DMS79 (cell line): ENCODE data around the gene EOMES.
"Not testable (repeated sequence)": the region's sequence is repeated elsewhere in the genome, so short reads cannot be mapped to it uniquely, and the experiment has no call there.

Source experiments
- DNase-seq: peaks from one replicate; lab custom pipeline; 2025; lab: John Stamatoyannopoulos, UW

EOMES gene

DNA sequence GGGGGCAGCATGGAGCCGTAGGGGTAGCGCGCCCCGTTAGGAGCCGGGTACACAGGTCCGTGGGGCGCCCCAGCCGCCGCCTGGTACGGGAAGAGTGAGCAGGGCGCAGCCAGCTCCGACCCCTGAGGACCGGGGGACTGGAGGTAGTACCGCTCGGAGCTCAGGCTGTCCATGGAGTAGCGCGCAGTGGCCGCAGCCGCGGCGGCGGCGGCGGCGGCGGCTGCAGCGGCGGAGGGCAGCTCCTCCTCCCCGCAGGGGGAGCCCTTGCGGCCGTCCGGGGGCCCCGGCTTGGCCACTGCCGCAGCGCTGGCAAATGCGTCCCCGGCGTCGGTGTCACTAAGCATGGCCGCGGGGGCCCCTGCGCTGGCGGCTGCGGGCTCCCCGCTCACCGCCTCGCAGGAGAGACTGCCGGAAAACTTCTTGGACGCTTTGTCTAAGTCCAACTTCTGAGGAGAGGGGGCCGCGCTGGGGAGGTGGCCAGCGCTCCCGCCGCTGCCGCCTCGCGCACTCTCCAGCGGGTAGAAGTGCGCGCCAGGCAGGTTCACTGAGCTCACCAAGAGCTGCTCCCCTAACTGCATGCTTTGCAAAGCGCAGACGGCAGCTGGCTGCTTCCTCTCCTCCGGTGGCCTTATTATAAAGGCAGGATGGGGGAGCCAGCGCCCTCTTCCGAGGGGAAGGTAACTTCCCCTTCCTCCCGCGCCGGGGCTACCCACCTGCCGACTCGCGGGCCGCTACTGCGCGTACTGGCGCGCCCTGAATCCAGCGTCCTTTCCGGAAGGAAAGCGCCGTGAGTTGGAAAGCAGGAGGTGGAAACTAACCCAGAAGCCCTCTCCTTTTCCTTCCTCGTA is at the start of gene EOMES:
EOMES (minus strand) TSS at position 607 of the 848 bp plus-strand sequence; CDS start at position 578, 29 bp downstream.
- DNase-seq, result no peak

DNA sequence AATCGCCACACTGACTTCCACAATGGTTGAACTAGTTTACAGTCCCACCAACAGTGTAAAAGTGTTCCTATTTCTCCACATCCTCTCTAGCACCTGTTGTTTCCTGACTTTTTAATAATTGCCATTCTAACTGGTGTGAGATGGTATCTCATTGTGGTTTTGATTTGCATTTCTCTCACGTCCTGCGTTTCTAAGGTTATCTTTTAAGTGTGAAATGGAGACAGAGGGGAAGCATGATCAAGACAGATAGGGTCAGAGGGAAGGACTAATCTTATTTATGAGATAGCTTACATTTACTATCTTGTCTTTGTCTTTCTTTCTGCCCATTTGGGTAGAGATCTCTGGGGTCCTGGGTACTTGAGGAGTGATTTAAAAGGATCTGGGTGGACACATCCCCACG is 48.3 kb upstream of the EOMES start:
- not testable (repeated sequence) for DNase-seq

DNA sequence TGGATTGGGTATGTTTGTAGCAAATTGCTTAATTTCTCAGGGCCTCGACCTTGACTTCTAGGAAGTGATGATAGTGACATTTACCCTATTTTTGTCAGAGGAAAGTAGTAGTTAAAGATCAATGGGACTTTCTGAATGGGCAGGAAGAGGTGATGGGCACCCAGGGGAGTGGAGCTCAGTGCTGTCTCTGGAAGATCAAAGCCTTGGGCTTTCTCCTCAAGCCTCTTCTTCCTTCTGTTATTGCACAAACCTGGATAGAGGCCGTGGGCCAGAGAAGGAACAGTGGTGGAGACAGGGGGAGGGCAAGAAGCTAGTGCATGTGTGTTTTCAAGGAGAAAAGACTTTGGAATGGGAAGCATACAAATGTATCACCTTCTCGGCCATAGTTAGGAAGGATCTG is 44.9 kb upstream of the EOMES start:
- DNase-seq, result no peak

DNA sequence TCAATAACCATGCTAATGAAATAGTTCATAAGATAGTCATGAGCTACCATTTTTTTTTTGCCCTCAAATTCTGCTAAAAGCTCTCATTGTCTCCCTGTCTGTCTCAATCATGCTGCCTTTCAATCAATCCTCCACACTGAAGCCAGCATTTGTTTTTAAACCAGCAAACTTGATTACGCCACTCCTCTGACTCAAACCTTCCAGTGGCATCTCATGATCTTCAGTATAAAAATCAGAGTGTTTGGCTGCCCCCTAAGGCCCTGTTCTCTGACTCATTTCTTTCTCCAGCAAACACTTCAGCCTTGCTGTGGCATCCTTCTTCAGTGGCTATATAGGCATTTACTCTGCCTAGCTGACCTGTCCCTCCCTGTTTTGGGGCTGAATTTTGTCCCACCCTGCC is 36.0 kb upstream of the EOMES start:
- no peak for DNase-seq

DNA sequence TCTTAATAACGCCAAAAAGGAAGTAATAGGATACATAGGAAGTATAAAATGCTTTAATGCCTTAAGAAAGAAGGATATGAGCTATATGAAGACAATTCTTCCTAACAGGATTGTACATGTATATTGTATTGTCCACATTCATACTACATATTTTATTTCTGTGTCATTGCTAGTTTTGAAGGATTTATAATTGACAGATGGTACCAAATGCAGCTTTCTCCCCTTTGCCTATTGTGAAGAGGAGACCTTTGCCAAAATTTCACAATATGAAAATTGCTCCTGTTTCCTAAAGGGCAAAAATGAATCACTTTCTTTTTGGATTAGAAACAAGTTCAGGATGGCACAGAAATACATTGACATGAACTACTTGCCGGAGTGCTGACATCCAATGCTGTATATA is 34.8 kb upstream of the EOMES start:
- DNase-seq, result no peak

DNA sequence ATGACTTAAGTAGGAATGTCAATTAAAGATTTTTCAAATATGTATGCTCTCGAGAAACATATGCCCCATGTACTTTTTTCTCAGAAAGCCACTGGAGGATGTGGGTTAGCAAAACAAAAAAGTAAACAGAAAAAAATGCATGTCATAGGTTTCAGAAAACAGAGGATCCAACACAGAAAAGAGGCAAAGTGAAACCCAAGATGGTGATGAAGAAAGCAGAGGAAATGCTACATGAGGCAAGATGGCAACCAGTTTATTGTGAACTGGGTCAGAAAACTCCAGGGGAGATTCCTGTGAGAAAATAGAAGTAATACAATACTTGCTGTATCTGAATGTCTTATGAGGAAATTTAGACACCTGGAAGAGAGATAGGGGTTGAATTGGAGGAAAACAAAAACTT is 30.8 kb upstream of the EOMES start:
- DNase-seq, result no peak

DNA sequence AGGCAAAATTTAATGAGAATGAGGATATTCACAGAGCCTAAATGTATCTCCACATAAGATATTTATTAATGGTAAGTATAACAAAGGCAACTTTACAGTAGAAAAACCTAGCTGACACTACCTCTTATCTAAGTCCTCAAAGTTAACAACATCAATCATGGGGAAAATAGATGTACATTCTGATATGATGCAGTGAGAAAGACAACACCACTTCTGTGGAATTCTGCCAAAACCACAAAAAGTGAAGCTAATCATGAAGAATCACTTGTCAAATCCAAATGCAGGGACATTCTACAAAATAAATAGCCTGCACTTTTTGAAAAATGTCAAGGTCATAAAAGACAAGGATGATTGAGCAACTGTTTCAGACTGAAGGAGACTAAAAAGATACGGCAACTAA is 27.5 kb upstream of the EOMES start:
- no peak for DNase-seq

DNA sequence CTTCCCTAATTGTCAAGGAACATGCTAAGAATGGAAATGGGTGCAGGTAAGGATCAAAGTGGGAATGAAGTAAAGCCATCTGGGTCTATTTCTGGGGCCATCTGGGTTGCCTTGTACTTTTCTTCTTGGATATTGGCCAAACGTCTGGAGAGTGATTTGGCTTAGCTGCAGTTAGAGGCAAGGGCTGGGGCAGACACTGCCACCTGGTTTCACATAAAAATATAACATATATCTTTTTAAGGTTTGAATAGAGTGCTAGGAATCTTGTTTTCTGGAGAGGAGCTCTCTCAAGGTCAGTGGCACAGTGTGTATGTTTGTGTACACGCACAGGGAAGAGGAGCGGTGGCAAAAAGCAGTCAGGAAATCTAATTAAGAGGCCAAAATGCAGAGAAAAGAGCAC is 24.7 kb upstream of the EOMES start:
- DNase-seq, result no peak

DNA sequence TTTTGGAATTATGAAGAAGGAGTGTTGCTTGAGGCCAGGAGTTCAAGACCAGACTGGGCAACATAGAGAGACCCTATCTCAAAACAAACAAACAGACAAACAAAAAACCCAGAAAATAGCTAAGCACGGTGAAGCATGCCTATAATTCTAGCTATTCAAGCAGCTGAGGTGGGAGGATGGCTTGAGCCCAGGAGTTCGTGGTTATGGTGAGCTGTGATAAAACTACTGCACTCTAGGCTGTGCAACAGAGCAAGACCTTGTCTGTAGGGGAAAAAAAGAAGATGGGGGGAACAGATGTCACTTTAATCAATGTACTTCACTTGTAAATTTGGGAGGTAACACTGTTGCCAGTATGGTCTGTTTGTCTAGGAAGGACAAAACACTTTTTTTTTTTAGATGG is 18.7 kb upstream of the EOMES start:
- no peak for DNase-seq

DNA sequence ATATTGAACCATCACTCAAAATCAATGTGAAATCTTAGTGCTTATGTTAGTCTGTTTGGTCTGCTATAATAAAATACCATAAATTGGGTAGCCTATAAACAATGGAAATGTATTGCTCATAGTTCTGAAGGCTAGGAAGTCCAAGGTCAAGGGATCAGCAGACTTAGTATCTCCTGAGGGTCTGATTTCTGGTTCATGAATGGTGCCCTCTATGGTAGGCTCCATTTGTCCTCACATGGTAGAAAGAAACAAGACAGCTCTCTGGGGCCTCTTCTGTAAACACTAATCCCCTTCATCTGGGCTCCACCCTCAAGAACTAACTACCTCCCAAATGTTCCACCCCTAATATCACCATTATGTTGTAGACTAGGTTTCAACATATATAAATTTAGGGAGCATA is 15.0 kb upstream of the EOMES start:
- DNase-seq, result no peak

DNA sequence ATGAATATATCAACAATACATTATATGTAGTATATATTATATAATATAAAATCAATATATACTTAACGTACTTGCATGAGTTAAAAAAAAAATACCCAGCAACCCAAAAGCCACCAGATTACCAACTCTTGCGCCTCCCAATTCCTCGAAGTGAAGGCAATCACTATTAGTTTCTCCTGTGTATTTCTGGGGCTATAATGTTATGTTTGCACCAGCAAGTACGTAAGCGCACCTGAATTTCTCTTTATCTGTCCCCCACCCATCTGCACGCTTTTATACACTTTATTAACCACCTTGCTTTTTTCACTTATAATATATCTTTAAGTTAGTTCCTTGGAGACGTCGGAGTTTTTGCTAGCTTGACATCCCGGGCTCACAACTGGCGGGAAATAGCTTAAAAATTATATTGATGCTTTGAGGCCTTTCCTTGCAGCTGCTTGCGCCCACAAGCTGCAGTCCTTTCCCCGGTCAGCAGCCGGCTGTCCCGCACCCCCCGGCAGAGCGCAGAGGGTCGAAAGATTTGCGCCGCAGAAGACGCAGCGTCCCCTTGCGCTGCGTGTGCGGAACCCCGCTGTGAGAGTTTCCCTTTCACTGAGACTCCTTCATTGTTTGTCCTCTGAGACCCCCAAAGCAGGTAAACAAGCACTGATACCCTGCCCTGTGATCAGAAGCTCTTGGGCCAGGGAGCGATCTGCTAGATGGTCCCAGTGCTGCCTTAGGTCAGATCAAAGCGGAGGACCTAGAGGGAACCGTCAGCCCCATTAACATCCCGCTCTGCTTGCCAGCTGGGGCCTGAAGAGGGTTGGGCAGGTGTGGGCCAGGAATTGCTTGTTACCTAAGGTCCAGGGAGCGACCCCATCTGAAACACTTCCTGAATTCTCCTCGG is 8.9 kb upstream of the EOMES start:
- DNase-seq, result no peak

DNA sequence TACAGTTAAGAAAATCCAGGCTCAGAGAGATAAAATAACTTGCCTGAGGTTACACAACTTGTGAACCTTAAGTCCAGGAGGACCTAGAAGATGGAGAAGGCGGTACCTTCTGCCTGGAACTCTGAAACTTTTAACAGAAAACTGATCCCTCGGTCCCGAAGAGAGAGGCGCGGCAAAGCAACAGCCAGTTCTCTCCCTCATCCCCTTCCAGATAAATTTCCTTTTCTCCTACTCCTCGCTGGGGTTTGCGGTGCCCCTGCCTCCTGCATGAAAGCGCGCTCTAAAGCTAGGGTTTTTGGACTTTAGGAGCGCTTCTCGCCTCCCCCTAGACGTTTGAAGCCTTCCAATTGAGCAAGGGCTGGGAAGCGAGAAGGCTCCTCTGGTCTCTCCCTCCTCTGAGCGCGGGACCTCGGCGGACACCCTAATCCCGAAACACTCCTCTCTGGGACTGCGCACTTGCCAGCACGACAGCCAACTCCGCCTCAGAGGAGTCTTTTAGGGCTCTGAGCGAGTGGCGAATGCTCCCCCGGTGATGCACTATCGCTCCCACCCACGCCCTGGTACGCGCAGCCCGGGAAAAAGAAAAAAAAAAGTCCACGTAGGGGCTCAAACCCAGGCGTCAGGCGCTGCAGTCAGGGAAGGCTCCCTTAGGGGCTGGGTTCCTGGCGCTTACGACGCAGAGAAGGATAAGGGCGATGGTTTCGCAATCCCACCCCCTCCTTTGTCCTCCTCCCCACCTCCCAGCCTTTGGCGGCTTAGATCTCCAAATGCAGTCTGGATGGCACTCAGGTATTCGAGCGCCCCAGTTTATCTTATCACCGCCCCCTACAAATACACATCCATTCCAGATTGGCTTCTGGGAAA is 7.9 kb upstream of the EOMES start:
- no peak for DNase-seq

DNA sequence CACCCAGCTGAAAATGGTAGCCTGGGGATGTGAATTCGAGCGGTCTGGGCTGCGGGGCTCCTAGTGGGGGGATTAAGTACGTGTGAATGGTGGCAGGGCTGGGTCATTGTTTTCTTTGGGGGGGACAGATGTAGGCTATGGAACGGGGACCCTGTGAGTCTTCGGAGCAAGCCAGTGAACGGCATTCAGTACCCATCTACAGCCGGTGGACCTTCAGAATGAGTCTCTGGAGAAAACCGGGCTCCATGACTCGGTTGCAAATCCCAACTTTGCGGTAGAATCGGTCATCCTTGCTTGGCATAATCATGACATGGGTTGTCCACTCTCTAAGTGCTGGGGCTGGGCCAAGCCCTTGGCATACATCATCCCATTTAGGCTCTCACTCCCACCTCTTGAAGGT is 7.2 kb upstream of the EOMES start:
- no peak for DNase-seq

DNA sequence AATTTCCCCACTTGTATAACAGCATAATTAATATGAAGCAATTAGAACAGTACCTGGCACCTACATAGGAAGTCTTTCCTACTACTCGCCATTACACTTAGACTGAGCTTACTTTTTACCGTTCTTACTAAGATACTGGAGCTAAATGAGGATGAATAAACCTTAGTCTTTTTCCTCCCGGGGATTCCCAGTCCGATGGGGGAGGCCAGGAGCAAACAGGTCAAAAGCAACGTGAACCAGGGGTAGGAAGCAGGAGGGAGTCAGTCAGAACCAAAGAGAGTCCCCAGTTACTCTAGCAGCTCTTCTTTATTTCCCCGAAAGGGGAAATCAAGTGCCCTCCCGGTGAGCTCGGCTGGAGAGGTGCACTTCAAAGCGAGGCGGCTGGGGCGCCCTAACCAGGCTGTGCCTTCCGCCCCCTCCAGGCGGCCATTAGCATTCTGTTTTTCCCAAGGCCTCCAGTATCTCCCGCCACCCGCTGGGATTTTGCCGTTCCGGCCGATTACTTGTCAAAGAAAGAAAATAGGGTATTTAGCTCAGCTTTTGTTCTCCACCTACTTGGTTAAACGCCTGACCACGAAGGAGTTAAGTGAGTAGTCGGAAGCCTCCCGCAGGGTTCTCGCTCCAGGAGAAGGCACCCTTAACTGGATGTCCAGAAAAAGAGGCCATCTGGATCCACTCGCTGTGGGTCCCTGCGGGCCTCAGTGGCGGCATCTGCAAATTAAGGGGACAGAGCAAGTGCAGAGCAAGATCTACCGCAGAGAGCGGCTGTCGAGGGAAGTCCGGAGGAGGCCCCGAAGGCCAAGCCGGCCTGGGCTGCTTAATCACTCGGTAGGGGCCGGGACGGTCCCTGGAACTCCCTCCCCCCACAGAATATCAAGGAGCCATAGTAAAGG is 6.3 kb upstream of the EOMES start:
- DNase-seq, result no peak

DNA sequence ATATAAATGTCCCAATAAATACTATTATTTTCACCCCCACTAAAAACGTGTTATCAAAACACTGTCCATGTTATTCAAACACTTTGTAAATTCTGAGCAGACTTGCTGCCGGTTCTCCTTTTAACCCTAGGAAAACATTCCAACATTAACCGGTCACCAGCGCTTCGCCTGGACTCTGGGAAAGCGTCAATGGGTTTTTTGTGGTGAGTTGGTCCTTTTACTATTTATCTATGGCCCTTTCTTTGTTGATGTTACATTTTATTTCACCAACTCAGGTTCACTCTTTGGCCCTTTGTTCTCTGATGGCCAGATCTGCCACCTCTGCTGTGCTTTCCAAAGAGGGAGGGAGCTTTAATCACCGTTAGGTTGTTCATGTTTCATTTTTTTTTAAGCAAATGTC is 4.1 kb upstream of the EOMES start:
- DNase-seq, result no peak

DNA sequence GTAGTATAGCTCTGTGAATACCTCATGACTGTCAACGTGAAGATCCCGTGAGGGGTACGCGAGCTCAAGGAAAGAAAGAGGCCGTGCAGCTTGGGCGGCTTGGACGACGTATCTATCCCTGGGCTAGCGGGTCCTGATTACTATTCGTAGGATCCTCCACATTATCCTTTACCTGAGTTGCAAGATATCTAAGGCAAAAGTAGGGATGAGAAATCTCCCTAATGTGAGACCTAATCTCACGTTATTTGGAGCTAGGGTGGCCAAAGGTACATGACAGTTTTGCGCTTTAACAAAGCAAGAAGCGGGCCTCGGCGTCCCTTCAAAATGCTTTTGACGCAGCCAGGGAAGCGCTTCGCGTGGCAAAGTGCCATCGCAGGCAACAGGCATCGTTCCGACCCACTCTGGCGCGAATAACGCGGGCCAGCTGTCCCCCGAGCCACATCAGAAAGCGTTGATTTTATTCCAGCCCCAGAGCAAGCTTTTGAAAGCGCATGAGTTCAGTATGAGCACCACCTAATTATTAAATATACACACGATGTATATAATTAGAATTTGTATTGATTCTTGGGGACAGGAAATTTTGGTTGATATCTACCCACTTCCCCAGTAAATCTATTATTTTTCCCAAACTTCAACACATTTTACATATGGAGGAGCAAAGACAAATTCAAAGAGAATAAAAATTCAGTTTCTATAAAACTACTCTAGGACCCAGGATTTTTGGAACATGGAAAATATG is 2.5 kb upstream of the EOMES start:
- DNase-seq, result no peak

DNA sequence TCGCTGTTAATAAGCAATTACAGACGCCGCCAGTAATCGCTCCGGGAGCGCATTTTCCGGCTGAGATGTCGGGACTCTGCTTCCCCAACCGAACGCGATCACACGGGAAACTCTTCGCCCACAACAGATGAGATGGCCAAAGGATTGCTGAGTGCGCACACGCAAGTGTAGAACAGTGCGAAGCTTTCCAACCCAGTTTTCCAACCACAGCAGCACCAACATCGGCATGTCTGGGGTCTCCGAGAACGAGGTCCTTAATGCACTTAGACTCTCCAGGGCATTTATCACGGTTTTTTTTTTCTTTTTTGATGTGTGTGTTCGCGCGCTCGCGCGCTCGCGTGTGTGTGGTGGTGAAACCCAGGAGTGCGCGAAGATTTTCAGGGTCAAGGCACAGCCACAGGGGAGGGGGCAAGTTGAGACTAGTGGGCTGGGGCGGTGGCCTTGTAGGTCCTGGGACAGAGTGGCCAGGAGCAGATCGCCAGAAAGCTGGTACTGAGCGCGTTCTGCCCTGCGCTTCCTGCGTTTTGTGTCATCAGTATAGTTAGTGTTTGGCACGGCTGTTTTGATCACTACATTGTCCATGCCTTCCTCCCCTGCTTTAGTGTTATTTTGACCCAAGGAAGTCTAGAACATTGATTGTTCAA is 1.8 kb upstream of the EOMES start:
- no peak for DNase-seq

DNA sequence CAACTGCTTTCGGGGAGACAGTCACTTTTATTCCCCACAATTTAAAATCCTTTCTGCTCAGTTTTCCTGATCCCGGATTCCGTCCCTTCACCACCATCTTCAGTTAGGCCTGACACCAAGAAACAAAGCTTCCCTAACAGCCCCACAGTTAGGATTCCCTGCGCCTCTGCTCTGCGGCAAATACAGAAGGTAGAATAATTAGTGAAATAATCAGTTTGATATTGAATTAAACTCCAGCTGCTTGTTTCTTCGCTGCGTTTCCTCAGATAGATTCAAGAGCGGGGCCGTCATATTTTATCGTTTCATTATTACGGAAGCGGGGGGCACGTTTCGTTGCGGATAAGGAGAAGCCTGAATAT is 1.3 kb upstream of the EOMES start:
- DNase-seq, result no peak

DNA sequence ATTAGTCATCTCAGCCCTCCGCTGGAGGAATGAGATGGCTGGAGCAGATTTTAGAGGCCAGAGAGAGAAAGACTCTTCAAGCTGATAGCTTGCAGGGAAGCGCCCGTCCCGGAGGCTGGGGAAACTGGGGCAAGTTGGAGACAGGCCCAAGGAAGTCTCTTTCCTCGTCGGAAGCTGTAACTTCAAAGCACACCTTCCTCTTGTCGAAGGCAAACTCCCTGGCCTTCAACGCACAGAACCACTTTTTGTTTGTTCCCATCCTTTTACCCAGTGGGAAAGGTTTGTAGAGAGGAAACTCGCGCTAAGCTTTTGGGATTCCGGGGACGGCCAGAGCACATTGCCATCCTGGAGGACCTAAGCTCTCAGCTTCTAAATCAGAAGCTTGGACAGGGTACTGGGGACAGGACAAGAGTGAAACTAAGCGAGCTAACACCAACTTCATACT is 900 bp upstream of the EOMES start:
- no peak for DNase-seq
